GM21423 (cell line): Measurements from ENCODE around the gene ESRRG.

ENCODE experiments used
- ATAC-seq: cut with Tn5 transposase; IDR thresholded peaks from one replicate; pipeline ENCODE4 v1.9.1; 2021; ENCODE audit warnings: mild to moderate bottlenecking, moderate library complexity; ENCODE audit not compliant: unreplicated experiment

Gene ESRRG

GRCh38 chr1:216459651-216460207, 263.5 kb downstream of the ESRRG start:
- ATAC-seq = no peak

GRCh38 chr1:216458812-216459211, 264.4 kb downstream of the ESRRG start:
- ATAC-seq = no peak

- no peak for ATAC-seq
Observed at GRCh38 chr1:216457356-216457755, 265.9 kb downstream of the ESRRG start.

- no peak for ATAC-seq
Observed at GRCh38 chr1:216456682-216457081, 266.5 kb downstream of the ESRRG start.

GRCh38 chr1:216453777-216454176, 269.5 kb downstream of the ESRRG start:
- no peak for ATAC-seq
